Neuronal stem cell (in vitro differentiated cells): Measurements from ENCODE around the gene CENPP.

ENCODE experiments used
- DNase-seq: peaks from one replicate; pipeline ENCODE4 v3.0.0-alpha.2; 2013; ENCODE audit warnings: low spot score
- H2AFZ ChIP-seq: one replicate; pipeline ENCODE4 v1.6.1; 2013; ENCODE audit warnings: mild to moderate bottlenecking, low read length, inconsistent platforms
- H2AK5ac ChIP-seq: 2 replicates; pipeline ENCODE4 v1.6.1; 2013; ENCODE audit warnings: low read depth, mild to moderate bottlenecking, inconsistent platforms, low read length, moderate library complexity, mixed read lengths
- H2BK120ac ChIP-seq: 2 replicates; pipeline ENCODE4 v1.6.1; 2013; ENCODE audit warnings: low read depth, mild to moderate bottlenecking, inconsistent platforms, low read length, moderate library complexity, mixed read lengths
- H2BK12ac ChIP-seq: one replicate; pipeline ENCODE4 v1.6.1; 2013; ENCODE audit warnings: low read length, inconsistent platforms
- H2BK15ac ChIP-seq: 2 replicates; pipeline ENCODE4 v1.6.1; 2013; ENCODE audit warnings: mild to moderate bottlenecking, low read length, inconsistent platforms, mixed read lengths
- H2BK5ac ChIP-seq: one replicate; pipeline ENCODE4 v1.6.1; 2013; ENCODE audit warnings: inconsistent platforms, mild to moderate bottlenecking, low read length, moderate library complexity
- H3K14ac ChIP-seq: one replicate; pipeline ENCODE4 v1.6.1; 2013; ENCODE audit warnings: low read length, inconsistent platforms
- H3K18ac ChIP-seq: 2 replicates; pipeline ENCODE4 v1.6.1; 2013; ENCODE audit warnings: low read length, inconsistent platforms
- H3K23ac ChIP-seq: 2 replicates; pipeline ENCODE4 v1.6.1; 2013; ENCODE audit warnings: low read depth, mild to moderate bottlenecking, mixed read lengths, low read length, inconsistent platforms; ENCODE audit not compliant: poor library complexity
- H3K27ac ChIP-seq: replicated peaks from 3 replicates; pipeline ENCODE4 v1.5.1; 2013; ENCODE audit warnings: low read length, inconsistent platforms
- H3K27me3 ChIP-seq, 3 experiments: 2 replicates each; pipeline ENCODE4 v1.6.1; 2013; ENCODE audit warnings: low read length in 3 of 3, mild to moderate bottlenecking in 2 of 3, inconsistent platforms in 1 of 3, low read depth in 1 of 3, mixed read lengths in 1 of 3, moderate library complexity in 1 of 3; ENCODE audit not compliant: control insufficient read depth in 3 of 3, insufficient read depth in 3 of 3
- H3K36me3 ChIP-seq, 2 donors: replicated peaks in 1 of 2; 2 replicates each; pipeline ENCODE4 v1.6.1; 2013; ENCODE audit warnings: low read length in 2 of 2; ENCODE audit not compliant: control insufficient read depth in 2 of 2, insufficient read depth in 2 of 2
- H3K4ac ChIP-seq: 2 replicates; pipeline ENCODE4 v1.6.1; 2013; ENCODE audit warnings: inconsistent platforms, mild to moderate bottlenecking, low read length, moderate library complexity
- H3K4me1 ChIP-seq, 2 donors: 1 replicate in 1 of 2; 2 replicates in 1 of 2; pipeline ENCODE4 v1.6.1; 2013; ENCODE audit warnings: low read length in 2 of 2, low read depth in 1 of 2; ENCODE audit not compliant: control insufficient read depth in 2 of 2, insufficient read depth in 1 of 2
- H3K4me2 ChIP-seq: one replicate; pipeline ENCODE4 v1.6.1; 2013; ENCODE audit warnings: mild to moderate bottlenecking, low read length, inconsistent platforms; ENCODE audit not compliant: insufficient read depth, poor library complexity, severe bottlenecking
- H3K4me3 ChIP-seq, 2 donors: 2 replicates each; pipeline ENCODE4 v1.5.1; 2013; ENCODE audit warnings: low read length in 2 of 2, mild to moderate bottlenecking in 2 of 2, inconsistent platforms in 1 of 2, moderate library complexity in 1 of 2
- H3K79me1 ChIP-seq: one replicate; pipeline ENCODE4 v1.6.1; 2013; ENCODE audit warnings: low read depth, mild to moderate bottlenecking, inconsistent platforms, low read length, moderate library complexity
- H3K9ac ChIP-seq: one replicate; pipeline ENCODE4 v1.6.1; 2013; ENCODE audit warnings: mild to moderate bottlenecking, low read depth, low read length, inconsistent platforms; ENCODE audit not compliant: poor library complexity
- H3K9me3 ChIP-seq, 2 donors: replicated peaks in 1 of 2; 2 replicates each; pipeline versions ENCODE3 to v1.6.1; 2013; ENCODE audit warnings: low read length in 2 of 2, mild to moderate bottlenecking in 2 of 2, inconsistent platforms in 1 of 2, low read depth in 1 of 2, mixed read lengths in 1 of 2, moderate library complexity in 1 of 2; ENCODE audit not compliant: control insufficient read depth in 2 of 2, insufficient read depth in 1 of 2
- H4K8ac ChIP-seq: one replicate; pipeline ENCODE4 v1.6.1; 2013; ENCODE audit warnings: low read depth, mild to moderate bottlenecking, inconsistent platforms, low read length, moderate library complexity
- H4K91ac ChIP-seq: one replicate; pipeline ENCODE4 v1.6.1; 2013; ENCODE audit warnings: low read length, low read depth, mild to moderate bottlenecking, inconsistent platforms; ENCODE audit not compliant: poor library complexity
- WGBS, 2 donors: extraction: QIAGEN DNeasy Blood & Tissue Kit; methylation state at CpG; one replicate each; pipeline ENCODE4 v1.1.7; 2013; ENCODE audit warnings: missing lambda C conversion rate in 2 of 2, mixed read lengths in 1 of 2; ENCODE audit not compliant: insufficient read length in 2 of 2, insufficient replicate concordance in 1 of 2; ENCODE audit errors: extremely low coverage in 2 of 2; 5-methylcytosine and 5-hydroxymethylcytosine counted together

Gene CENPP

DNA sequence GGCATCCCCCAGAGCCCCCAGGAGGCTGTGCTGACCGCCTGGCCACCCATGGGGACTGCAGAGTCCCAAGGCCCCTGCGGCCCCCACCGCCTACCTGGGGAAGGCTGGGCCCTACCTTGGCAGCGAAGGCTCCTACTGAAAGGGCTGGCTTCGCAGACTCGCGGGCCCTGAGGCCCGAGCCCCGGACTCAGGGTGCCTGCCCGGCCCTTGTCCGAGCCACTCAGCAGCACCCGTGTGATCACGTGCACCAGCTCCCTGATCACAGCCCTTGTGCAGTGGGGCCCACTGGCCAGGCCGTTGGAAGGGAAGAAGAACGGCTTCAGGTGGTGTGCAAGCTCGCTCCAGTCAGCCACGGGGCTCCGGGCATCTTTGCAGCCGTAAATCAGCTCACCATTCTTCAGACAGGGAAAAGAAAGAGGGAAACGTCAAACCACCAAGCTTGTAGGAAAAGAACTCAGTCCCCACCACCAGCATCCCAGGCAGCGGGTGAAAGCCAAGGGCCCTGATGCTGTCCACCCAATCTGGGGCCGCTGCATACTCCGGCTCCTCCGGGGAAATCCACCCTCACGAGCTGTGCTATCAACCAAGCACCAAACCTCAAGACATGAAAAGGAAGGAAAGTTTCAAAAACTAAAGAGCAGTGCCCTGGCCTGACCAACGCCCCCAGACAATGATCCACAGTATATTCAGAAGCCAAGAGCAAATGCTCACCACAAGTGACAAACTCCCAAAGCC is 312.3 kb downstream of the CENPP start:
- Histone ChIP-seq H3K27me3 (no peaks in the 10 kb centered on the region), H3K4me3 (no peak overlapping the region), H3K36me3 (peaks cover 34 to 81% of the 10 kb centered on the region in 2 donors), H4K8ac (no peak overlapping the region), H3K79me1 (peaks cover 3% of the 10 kb centered on the region), H3K9me3 (no peaks in the 10 kb centered on the region), H2BK5ac (no peak overlapping the region), H2BK12ac (no peak overlapping the region), H3K4me1 (no peaks in the 10 kb centered on the region), H2AFZ (no peak overlapping the region), H2BK15ac (no peak overlapping the region), H3K27ac (no peak overlapping the region), H2BK120ac (no peak overlapping the region), H3K23ac (no peak overlapping the region), H4K91ac (no peak overlapping the region), H3K18ac (no peak overlapping the region), H3K4me2 (no peak overlapping the region), H3K4ac (no peak overlapping the region), H3K14ac (no peak overlapping the region), H3K9ac (no peak overlapping the region), H2AK5ac (no peak overlapping the region)
- WGBS, 2 donors, result no CpG with 5 or more reads among the region's 26 CpGs
- DNase-seq, result no peak

DNA sequence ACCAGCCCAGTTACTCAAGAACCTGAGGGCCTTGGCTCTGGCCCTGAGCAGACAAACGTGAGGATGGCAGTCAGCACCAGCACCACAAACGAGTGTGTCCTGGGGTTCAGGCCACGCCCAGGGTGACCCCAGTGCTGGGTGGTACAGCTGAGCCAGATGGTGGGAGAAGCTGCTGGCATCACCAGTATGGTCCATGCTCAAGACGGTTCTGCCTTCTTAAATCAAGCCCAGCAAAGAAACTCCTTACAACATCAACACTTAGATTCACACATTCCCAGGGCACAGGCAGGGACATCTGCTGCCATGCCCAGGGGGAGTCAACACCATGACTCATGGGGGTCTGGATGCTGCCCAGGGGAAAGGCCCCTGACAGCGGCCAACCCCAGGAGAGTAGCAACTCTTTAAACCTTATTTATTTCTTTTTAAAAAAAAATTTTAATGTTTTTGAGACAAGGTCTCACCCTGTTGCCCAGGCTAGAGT is 312.9 kb downstream of the CENPP start:
- H2BK12ac ChIP-seq, result no peak overlapping the region
- no peak overlapping the region for H2BK15ac ChIP-seq
- H3K4me3 ChIP-seq, result no peak overlapping the region
- H2AK5ac ChIP-seq, result no peak overlapping the region
- H4K91ac ChIP-seq, result no peak overlapping the region
- no peak overlapping the region for H2BK5ac ChIP-seq
- no peak overlapping the region for H2AFZ ChIP-seq
- H3K36me3 ChIP-seq, result peaks cover 35 to 82% of the 10 kb centered on the region in 2 donors
- H3K23ac ChIP-seq, result no peak overlapping the region
- no peak for DNase-seq
- peaks cover 3% of the 10 kb centered on the region for H3K79me1 ChIP-seq
- no peak overlapping the region for H2BK120ac ChIP-seq
- no peak overlapping the region for H3K4ac ChIP-seq
- H4K8ac ChIP-seq, result no peak overlapping the region
- H3K9ac ChIP-seq, result no peak overlapping the region
- H3K9me3 ChIP-seq, result no peaks in the 10 kb centered on the region
- H3K14ac ChIP-seq, result no peak overlapping the region
- no peaks in the 10 kb centered on the region for H3K27me3 ChIP-seq
- no peak overlapping the region for H3K18ac ChIP-seq
- H3K4me2 ChIP-seq, result no peak overlapping the region
- no CpG with 5 or more reads among the region's 5 CpGs for WGBS, 2 donors
- no peak overlapping the region for H3K27ac ChIP-seq
- no peaks in the 10 kb centered on the region for H3K4me1 ChIP-seq

DNA sequence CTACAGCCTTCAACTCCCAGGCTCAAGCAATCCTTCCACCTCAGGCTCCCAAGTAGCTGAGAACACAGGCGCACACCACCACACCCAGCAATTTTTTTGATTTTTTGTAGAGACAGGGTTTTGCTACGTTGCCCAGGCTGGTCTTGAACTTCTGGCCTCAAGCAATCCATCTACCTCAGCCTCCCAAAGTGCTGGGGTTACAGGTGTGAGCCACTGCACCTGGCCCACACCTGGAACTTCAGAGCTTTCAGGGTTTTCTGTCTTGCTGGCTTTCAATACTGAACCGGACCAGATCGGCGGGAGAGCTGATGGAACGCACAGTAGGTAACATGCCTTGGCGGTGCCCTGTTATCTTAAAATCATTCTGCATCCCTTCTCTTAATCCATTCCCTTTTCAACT is 313.4 kb downstream of the CENPP start:
- Histone ChIP-seq H3K9ac (no peak overlapping the region), H2BK5ac (no peak overlapping the region), H3K23ac (no peak overlapping the region), H2BK12ac (no peak overlapping the region), H2AFZ (no peak overlapping the region), H3K4ac (no peak overlapping the region), H3K4me3 (no peak overlapping the region), H3K4me2 (no peak overlapping the region), H4K8ac (no peak overlapping the region), H3K4me1 (no peaks in the 10 kb centered on the region), H3K14ac (no peak overlapping the region), H2BK120ac (no peak overlapping the region), H4K91ac (no peak overlapping the region), H3K27ac (no peak overlapping the region), H3K9me3 (no peaks in the 10 kb centered on the region), H2AK5ac (no peak overlapping the region), H3K27me3 (no peaks in the 10 kb centered on the region), H2BK15ac (no peak overlapping the region), H3K79me1 (peaks cover 3% of the 10 kb centered on the region), H3K36me3 (peaks cover 33 to 82% of the 10 kb centered on the region in 2 donors), H3K18ac (no peak overlapping the region)
- DNase-seq, result no peak
- no CpG with 5 or more reads among the region's 7 CpGs for WGBS, 2 donors

DNA sequence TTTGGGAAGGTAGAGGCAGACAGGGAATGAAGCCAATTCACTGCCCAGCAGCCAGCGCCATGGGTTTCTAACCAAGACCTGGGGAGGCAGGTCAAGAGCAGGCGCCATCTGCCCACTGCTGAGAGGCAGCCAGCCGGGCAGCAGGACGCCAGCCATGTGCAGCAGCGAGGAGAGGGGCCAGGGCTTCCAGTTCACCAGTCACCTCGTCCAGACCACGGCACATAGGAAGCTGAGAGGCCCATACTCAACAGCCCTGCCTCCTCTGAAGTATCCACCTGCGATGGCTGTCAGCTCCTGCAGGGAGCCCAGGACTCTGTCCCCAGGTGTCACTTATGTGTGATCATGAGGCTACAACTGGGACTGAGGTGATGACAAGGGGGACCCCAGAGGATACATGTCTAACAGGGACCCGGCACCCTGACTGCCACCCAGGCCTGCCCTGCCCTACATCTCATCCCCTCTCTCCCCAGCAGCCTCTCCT is 314.1 kb downstream of the CENPP start:
- peaks cover 3% of the 10 kb centered on the region for H3K79me1 ChIP-seq
- H3K4me1 ChIP-seq, result no peaks in the 10 kb centered on the region
- no CpG with 5 or more reads among the region's 9 CpGs for WGBS, 2 donors
- H2AFZ ChIP-seq, result no peak overlapping the region
- H3K4ac ChIP-seq, result no peak overlapping the region
- no peak overlapping the region for H2BK15ac ChIP-seq
- no peak overlapping the region for H3K27ac ChIP-seq
- no peak overlapping the region for H2BK12ac ChIP-seq
- no peak overlapping the region for H3K9ac ChIP-seq
- H3K14ac ChIP-seq, result no peak overlapping the region
- peak overlapping the region; percentile 91 for H3K23ac ChIP-seq
- no peak overlapping the region for H3K18ac ChIP-seq
- peaks cover 35 to 84% of the 10 kb centered on the region in 2 donors for H3K36me3 ChIP-seq
- H2BK120ac ChIP-seq, result no peak overlapping the region
- no peak overlapping the region for H2AK5ac ChIP-seq
- H3K9me3 ChIP-seq, result no peaks in the 10 kb centered on the region
- H3K27me3 ChIP-seq, result no peaks in the 10 kb centered on the region
- no peak overlapping the region for H3K4me3 ChIP-seq
- H3K4me2 ChIP-seq, result no peak overlapping the region
- no peak overlapping the region for H4K8ac ChIP-seq
- H4K91ac ChIP-seq, result no peak overlapping the region
- peak overlapping the region; percentile 66 for H2BK5ac ChIP-seq
- DNase-seq, result no peak
